A549 treated with dexamethasone at 1 μM for 4 hours (cell line): ENCODE results near the gene HES1. TPM values are rescaled to one million over a fixed set of nuclear protein-coding genes. Genes with fewer than 3 reads are reported as not detected.

ENCODE experiments used
- total RNA-seq: library from RNA; stranded (reverse); fragments of 200-300 nt; extraction: Qiagen RNA extraction; gene quantifications from 5 replicates; pipeline ENCODE4 v1.2.3, GENCODE V29; 2022

The HES1 gene, protein sequence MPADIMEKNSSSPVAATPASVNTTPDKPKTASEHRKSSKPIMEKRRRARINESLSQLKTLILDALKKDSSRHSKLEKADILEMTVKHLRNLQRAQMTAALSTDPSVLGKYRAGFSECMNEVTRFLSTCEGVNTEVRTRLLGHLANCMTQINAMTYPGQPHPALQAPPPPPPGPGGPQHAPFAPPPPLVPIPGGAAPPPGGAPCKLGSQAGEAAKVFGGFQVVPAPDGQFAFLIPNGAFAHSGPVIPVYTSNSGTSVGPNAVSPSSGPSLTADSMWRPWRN
- 9.6 to 11.4 TPM (median 10.0 TPM) in 5 replicates for total RNA-seq

DNA sequence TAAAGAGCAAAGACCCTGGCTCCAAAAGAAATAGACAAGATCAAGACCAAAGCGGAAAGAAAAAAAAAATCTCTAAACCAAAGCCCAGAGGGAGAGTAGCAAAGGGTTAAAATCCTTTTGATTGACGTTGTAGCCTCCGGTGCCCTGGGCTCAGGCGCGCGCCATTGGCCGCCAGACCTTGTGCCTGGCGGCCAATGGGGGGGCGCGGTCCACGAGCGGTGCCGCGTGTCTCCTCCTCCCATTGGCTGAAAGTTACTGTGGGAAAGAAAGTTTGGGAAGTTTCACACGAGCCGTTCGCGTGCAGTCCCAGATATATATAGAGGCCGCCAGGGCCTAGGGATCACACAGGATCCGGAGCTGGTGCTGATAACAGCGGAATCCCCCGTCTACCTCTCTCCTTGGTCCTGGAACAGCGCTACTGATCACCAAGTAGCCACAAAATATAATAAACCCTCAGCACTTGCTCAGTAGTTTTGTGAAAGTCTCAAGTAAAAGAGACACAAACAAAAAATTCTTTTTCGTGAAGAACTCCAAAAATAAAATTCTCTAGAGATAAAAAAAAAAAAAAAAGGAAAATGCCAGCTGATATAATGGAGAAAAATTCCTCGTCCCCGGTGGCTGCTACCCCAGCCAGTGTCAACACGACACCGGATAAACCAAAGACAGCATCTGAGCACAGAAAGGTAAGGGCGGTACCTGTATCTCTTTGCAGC is at the start of gene HES1:
Gene HES1, plus strand, starts transcription at position 343 of the 713 bp plus-strand sequence. Its CDS starts 233 bp downstream, at position 576.

Other genes starting within 250 kb of the HES1 start
- gene CPN2, start 215.2 kb downstream of the HES1 start, total RNA-seq = not detected in 5 replicates
- 0.12 to 0.25 TPM (median 0.14 TPM) in 5 replicates for gene LRRC15, start 233.6 kb downstream of the HES1 start, total RNA-seq